Activated CD4-positive, CD25-positive, alpha-beta regulatory T cell treated with anti-CD3 and anti-CD28 coated beads, Interleukin-2, amount 50 U/mL, for 16 hours (primary cell): ENCODE data around the gene EGFR.
"Not testable (repeated sequence)": the region's sequence is repeated elsewhere in the genome, so short reads cannot be mapped to it uniquely, and the experiment has no call there.

Source experiments
- DNase-seq: peaks from one replicate; pipeline ENCODE4 v3.0.0-alpha.2; 2020; ENCODE audit warnings: low read depth, low spot score

EGFR gene

DNA sequence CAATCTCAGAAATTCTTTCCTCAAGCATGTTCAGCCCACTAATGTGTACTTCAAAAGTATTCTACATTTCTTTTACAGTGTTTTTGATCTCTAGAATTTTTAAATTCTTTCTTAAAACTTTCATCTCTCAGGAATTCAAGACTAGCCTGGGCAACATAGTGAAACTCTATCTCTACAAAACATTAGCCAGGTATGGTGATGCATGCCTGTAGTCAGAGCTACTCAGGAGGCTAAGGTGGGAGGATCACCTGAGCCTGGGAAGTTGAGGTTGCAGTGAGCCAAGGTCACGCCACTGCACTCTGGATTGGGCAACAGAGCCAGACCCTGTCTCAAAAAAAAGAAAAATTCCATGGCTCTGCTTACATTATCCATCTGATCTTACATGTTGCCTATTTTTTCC is 5.0 kb upstream of the EGFR start:
- no peak for DNase-seq

DNA sequence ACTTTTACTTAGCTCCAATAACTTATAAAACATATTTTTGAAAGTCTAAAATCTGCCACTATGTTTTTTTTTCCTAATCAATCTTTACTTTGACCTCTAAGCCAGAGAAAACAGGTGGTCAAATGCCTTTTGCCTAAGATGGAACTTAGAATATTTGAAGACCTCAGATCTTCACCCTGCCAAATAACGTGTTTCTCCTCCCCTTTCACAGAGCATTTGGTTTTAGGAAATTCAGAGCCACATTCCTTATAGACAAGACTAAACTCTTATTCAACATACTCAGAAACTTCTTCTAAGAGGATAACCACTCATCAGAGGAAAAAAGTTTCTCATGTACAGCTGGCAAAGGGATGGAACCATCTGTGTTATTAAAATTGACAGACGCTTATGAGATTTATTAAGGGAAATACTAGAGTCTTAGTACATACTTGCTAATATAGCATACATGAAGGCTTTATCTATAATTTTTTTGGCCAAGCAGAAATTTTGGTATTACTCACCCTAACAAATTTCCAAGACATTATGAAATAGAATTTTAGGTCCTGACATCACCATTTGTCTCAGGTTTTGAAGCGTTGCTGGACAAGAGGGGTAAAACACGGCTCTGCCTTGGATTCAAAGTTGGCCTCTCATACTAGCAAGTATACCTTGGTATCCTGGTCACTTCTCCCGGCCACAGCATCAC is 2.6 kb upstream of the EGFR start:
- DNase-seq: no peak

DNA sequence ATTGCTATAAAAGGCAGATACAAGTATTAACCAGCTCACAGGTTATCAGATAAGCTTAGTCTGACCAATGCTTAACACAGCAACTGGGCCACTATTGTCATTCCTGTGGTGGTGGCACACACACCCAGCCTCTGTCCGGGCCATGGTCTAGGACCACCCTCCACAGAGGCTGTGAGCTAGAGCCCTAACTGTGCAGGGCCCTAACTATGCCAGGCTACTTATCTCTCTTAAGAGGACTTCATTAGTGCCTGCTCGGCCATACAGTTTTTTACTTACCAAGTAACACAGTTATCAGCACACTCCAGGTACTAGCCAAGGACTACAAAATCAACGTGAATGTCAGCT is 2.1 kb upstream of the EGFR start:
- no peak for DNase-seq

DNA sequence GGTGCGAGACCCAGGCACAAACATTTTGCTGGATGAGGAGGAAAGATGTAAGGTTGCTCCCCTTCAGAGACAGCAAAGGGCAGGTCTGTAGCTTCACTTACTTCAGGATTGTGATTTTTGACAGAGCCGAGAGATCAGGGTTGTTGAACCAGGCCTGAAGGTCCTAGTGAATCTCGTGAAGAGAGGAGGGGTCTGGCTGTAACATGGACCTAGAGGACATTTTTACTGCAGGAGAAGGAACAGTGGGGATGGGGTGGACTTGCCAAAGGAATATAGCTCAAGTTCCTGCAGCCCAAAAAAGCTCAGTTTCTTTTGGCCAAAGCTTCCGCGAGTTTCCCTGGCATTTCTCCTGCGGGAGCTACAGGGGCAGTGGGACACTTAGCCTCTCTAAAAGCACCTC is 976 bp upstream of the EGFR start:
- DNase-seq: no peak

DNA sequence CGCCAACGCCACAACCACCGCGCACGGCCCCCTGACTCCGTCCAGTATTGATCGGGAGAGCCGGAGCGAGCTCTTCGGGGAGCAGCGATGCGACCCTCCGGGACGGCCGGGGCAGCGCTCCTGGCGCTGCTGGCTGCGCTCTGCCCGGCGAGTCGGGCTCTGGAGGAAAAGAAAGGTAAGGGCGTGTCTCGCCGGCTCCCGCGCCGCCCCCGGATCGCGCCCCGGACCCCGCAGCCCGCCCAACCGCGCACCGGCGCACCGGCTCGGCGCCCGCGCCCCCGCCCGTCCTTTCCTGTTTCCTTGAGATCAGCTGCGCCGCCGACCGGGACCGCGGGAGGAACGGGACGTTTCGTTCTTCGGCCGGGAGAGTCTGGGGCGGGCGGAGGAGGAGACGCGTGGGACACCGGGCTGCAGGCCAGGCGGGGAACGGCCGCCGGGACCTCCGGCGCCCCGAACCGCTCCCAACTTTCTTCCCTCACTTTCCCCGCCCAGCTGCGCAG is 424 bp downstream of the EGFR start:
- DNase-seq: no peak

DNA sequence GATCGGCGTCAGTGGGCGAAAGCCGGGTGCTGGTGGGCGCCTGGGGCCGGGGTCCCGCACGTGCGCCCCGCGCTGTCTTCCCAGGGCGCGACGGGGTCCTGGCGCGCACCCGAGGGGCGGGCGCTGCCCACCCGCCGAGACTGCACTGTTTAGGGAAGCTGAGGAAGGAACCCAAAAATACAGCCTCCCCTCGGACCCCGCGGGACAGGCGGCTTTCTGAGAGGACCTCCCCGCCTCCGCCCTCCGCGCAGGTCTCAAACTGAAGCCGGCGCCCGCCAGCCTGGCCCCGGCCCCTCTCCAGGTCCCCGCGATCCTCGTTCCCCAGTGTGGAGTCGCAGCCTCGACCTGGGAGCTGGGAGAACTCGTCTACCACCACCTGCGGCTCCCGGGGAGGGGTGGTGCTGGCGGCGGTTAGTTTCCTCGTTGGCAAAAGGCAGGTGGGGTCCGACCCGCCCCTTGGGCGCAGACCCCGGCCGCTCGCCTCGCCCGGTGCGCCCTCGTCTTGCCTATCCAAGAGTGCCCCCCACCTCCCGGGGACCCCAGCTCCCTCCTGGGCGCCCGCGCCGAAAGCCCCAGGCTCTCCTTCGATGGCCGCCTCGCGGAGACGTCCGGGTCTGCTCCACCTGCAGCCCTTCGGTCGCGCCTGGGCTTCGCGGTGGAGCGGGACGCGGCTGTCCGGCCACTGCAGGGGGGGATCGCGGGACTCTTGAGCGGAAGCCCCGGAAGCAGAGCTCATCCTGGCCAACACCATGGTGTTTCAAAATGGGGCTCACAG is 1.1 kb downstream of the EGFR start:
- DNase-seq: no peak

DNA sequence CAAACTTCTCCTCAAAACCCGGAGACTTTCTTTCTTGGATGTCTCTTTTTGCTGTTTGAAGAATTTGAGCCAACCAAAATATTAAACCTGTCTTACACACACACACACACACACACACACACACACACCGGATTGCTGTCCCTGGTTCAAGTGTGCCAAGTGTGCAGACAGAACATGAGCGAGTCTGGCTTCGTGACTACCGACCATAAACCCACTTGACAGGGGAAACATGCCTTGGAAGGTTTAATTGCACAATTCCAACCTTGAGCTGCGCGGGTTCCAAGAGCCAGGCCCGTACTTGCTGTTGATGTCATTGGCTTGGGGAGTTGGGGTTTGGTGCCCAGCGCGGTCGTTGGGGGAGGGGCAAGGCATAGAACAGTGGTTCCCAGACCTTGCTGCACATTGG is 1.7 kb downstream of the EGFR start:
- no peak for DNase-seq

DNA sequence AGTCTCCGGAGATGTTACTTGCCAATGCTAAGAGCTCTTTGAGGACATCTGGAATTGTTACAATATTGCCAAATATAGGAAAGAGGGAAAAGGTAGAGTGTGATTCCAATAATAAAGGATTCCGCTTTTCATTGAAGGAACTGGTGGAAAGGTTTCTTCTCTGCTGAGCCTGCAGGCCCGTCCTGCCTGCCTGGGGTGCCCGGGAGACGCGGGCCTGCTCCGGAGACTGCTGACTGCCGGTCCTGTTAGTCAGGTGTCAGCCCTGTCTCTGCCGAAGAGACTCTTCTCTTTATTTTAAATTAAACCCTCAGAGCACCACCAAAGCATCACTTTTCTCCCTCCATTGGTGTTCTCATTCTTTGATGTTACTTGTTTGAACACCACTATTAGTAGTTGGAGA is 2.2 kb downstream of the EGFR start:
- DNase-seq: no peak

DNA sequence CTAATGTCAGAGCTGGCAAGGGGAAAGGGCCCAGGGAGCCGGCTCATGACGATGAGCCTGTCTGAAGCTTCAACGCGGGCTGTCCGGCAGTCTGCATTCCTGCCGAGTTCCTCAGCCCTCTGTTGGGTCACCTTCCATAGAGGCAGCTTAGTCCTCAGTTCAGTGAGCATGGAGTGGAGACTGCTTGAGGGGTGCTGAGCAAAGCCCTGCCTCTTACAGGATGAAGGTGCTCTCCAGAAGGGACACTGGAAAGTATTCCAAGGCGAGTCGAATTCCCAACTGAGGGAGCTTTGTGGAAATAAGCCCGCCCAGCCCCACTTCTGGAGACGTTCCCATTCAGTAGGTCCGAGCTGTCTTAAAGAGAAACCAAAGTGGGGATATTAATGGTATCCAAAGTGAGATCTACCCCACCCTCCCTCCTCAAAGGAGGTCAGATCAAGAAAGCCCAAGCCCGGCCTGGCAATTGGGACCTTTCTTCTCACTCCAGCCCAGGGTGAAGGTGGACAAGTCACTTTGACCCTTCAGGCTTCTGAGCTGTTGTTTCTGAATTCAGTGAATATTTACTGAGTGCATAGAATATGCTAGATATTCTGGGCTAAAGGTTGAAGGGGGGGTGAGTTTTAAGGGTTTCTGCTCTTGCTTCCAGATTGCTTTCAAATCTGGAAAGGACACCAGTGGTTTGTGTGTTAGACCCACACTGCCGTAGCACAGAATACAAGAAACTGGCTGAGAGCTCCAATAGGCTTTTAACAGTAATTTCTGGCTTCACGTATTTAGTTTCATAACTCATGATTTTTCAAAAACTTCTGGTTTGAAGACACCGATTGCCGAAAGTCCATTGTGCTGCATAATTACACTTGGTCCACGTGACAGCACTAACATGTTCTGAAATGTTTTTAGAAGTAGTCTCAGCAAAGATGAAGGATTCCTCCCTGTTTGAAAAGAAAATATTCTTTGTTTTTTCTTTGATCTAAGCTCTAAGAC is 3.5 kb downstream of the EGFR start:
- DNase-seq: no peak

DNA sequence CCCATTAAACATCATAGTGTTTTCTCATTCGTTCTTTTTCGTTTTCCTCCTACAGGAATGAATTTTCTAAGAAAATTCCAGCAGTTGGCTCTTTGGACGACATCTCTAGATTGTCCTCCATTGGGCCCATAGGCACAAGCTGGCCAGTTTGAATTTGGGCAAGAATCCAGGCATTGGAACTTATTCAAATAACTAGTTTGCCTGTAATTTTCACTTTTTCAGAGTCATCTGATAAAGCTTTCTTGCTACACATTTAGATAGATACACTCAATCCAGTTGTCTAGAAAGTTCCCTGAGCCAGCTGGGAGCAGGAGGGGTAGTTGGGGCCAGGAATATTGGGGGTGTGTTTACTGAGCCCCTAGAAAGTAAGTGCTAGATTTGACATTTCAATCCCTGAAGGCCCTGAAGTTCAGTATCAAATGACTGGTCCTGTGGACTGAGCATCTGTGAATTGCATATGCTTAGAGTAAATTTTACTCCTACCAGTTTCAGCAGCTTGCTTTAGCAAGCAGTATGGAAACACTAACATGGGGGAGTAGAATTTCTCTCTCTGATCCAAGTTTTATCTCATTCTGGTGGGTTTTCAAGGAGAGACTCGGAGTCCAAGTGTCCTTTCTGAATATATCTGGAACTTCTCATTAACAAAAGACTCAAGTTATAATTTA is 5.2 kb downstream of the EGFR start:
- DNase-seq: no peak

DNA sequence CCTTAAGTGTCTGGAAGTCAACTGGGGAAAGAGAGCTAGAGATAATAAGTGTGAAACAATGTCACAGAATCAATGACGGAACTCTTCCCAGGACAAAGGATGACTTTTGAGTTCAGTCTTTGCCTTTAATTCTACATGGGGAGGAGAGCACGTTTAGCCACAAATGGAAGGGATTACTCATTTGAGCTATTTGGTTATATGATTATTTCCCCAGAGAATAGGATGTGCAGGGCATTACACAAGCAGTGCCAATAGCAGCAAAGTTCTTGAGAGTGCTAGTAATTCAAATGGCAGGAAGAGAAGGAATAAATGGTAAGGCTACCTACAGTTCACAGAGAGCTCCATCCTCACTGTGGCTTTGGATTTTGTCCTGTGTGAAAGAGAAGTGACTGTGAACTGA is 6.0 kb downstream of the EGFR start:
- no peak for DNase-seq

DNA sequence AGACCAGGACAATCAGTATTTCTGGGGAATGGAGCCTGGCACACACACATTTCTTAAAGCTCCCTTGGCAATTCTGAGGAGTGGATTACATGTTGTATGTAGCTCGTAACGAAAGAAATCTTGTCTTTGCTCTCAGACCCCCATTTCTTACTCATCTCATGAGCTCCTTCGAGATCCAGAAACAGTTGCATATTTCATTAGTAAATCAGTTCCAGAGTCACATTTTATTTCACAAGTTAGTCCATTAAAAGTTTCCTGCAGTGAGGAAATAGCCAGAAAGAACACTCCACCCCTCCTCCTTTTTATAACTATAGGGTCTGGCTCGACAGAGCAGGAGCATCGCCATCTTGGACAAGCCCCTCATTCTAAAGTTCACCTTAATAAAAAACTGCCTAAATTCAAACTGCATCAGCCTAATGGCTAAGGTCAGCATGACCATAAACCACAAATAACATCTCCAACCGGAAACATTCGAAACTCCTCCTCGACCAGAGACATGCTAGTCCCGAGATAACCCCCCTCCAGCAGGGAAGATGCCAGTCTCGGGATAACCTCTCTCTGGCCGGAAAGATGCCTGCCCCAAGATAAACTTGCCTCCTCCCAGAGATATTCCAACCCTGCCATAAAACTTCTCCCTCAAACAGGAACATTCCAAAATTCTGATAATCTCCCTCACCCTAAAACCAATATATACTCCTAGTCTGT is 7.4 kb downstream of the EGFR start:
- DNase-seq: no peak

DNA sequence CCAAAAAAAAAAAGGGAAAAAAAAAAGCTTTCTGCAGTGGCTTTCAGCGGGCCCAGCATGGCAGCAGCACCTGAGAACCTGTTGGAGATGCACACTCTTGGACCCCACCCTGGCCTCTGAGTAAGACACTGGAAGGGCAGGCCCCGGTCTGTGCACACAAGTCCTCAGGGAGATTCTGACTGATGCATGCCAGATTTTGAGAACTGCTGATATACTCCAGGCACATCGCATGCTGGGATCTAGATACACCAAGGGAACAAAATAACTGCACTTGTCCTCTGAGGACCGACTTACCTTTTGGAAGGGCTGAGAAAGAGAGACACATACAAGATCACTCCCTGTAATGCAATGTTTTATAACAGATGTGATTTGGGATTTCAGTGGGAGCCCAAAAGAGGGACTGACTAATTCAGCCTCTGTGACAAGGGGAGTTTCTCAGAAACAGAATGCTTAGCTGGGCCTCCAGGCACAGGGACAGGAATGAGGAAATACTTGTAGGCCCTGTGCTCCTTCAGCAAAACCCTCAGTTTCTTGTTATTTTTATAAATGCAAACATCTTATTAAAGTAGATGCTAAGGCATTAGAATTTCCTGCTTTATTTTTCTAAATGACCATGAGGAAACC is 8.2 kb downstream of the EGFR start:
- no peak for DNase-seq

DNA sequence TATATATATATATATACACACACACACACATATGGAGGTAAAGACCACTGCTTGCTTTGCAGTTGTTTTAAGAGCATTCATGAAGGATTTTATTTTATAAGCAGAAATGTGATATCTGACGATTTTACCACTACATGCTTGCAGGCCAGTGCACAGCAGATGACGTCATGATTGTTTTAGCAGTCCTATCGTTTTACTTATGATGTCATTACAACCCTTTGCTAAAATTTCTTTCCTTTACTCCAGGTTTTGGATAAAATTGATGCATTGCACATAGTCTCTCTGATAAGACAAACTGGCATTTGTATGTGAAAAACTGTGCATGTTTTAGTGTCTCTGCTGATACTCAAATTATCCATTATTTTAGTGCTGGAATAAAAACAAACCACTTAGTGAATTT is 9.2 kb downstream of the EGFR start:
- no peak for DNase-seq

DNA sequence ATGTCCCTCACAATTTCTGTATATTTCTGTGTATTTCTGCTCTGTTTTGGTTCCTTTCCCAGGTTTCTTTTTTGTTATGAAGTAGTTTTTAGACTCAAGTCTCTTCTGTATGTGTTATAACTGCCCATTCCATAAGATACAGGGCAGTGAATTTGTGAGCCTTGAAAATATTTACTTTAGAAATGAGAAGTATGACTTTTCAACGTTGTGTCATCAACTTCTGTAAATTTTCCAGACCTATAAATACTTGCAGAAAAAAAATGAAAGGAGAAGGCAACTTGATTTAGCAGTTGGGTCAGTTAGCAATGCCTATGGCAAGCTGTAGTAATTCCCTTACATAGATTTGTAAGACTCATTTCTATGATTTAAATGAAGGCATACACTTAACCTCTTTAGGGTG is 11.5 kb downstream of the EGFR start:
- no peak for DNase-seq

DNA sequence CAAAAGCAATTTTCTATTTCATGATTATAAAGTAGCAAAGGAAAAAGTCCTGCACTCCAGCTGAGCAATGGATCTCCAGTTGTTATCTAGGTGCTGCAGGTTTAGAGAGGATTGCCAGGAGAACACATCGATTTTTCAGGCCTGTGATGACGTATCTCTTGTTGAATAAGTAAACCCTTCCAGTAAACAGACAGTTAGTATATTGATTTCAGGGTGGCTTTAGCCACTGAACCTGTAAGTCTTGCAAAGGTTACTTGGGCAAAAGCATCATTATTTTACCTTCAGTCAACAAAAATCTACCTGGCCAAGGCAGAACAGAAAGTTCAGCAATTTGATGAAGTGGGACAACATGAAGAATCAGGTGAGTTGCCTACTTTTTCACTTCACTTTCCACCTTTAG is 12.3 kb downstream of the EGFR start:
- DNase-seq: no peak

DNA sequence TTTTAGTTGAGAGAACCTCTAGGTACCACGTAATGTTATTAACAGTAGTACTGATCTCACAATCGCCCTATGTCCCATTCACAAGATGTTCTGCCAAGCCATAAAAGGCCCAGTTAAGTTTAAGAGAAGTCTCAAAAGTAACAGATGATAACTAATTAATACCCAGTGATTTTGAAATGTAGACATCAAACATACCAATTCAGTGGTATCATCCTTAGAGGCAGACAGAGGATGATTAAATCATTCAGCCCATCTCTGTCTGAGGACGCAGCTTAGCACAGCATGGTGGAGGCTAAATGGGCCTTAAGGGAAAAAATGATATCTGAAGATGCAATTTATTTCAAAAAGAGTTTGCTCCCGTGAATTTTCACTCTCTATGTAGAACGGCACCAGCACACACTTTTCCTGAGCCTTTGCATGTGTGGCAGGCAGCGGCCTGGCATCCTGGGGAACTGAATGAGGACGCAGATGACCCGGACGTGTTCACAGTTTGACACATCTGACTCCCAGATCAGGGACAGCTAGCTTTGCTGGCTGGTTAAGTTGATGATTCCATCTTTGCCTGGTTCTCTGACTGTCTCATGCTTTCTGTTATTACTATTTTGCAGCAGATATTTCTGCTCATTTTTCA is 13.4 kb downstream of the EGFR start:
- DNase-seq: no peak

DNA sequence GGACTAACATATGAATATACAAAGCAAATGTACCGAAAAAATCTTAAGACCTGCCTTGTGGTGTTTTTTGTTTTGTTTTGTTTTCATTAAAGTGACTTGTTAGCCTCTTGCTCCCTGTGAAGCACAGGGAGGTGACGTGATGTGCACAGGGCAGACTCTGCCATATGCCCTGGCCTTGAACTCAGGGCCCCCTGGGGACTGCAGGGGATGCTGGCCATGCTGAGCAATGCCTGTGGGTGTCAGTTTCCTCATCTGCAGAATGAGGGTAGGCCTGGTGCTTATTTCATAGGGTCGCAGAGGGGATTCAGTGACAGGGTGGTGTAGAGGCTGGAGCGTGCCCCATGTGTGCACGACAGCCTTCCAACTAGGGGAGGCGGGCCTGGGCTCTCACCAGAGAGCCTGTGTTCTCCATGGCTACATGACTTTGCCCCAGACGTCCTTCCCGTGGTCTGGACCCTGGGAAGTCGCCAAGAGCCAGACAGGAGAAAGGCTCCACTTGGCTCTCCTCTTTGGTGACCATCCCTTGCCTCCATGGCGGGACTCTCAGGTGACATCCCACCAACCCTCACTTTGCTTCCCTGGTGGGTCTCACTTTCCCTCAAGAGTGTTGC is 14.5 kb downstream of the EGFR start:
- DNase-seq: no peak

DNA sequence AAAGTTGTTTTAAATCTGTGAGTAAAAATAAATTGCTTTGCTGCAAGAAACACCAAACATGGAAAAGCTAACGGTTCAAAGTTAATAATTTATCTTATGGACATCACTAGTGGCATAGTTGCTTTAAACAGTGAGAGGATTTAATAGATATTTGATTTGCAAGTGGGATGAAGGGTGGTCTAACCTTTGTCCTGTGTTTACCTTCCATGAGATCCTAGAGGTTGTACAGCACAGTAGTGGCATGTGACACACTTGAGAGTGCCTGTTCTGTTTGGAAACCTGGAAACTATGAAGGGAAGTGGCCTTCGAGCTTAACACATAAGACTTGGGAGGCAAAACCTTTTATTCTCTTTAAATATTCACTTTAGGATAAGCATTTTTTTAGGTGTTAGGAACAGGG is 16.0 kb downstream of the EGFR start:
- DNase-seq: no peak

DNA sequence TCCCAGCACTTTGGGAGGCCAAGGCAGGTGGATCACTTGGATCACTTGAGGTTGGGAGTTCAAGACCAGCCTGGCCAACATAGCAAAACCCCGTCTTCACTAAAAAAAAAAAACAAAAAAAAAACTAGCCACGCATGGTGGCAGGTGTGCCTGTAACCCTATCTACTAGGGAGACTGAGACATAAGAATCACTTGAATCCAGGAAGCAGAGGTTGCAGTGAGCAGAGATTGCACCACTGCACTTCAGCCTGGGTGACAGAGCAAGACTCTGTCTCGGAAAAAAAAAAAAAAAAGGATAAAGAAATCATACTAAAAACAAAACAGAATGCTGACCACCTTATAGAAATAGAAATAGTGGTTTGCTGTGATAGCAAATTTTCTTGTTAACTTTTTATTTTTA is 16.6 kb downstream of the EGFR start:
- DNase-seq: not testable (repeated sequence)
